Activated T-cell treated with anti-CD3 and anti-CD28 coated beads, Interleukin-2, amount 50 U/mL, for 72 hours (primary cell): ENCODE data around the gene CTDNEP1. TPM values are rescaled to one million over a fixed set of nuclear protein-coding genes. Genes with fewer than 3 reads are reported as not detected.

Experiments
- ATAC-seq, 2 donors: fragments of 150-1000 bp; cut with Tn5 transposase; replicated peaks in 1 of 2; 2 replicates each; pipeline ENCODE4 v1.10.0; 2021; ENCODE audit warnings: moderate library complexity in 2 of 2, mild to moderate bottlenecking in 1 of 2
- DNase-seq, 2 donors: peaks; one replicate each; pipeline ENCODE4 v3.0.0; 2021 to 2022; ENCODE audit warnings: mixed read lengths in 1 of 2
- H3K27ac Mint-ChIP-seq: one replicate; pipeline ENCODE4 v1.8.0; 2022; ENCODE audit warnings: mild to moderate bottlenecking, moderate library complexity, mixed read lengths
- H3K27me3 Mint-ChIP-seq: one replicate; pipeline ENCODE4 v1.8.0; 2022; ENCODE audit warnings: low read depth, mixed read lengths
- H3K36me3 Mint-ChIP-seq, 2 donors: one replicate each; pipeline ENCODE4 v1.8.0; 2022; ENCODE audit warnings: mixed read lengths in 2 of 2, mild to moderate bottlenecking in 1 of 2; ENCODE audit not compliant: insufficient read depth in 2 of 2
- H3K4me1 Mint-ChIP-seq: one replicate; pipeline ENCODE4 v1.8.0; 2022; ENCODE audit warnings: low read depth, mixed read lengths
- H3K4me3 Mint-ChIP-seq, 2 donors: one replicate each; pipeline ENCODE4 v1.8.0; 2022; ENCODE audit warnings: mild to moderate bottlenecking in 2 of 2, mixed read lengths in 2 of 2, moderate library complexity in 2 of 2
- H3K9me3 Mint-ChIP-seq, 2 donors: one replicate each; pipeline ENCODE4 v1.8.0; 2022; ENCODE audit warnings: mixed read lengths in 2 of 2
- total RNA-seq, 2 donors: library from RNA; stranded (reverse); gene quantifications; one replicate each; pipeline ENCODE4 v1.2.3, GENCODE V29; 2022

The CTDNEP1 gene
- total RNA-seq, 2 donors from 2014 or later: 184 to 186 TPM

- DNase-seq (no peak), ATAC-seq (no peak)
- peaks cover 26% of the 10 kb centered on the region for H3K4me1 Mint-ChIP-seq
- H3K4me3 Mint-ChIP-seq: no peak overlapping the region
- no peaks in the 10 kb centered on the region for H3K36me3 Mint-ChIP-seq
- no peak overlapping the region for H3K27ac Mint-ChIP-seq
- no peaks in the 10 kb centered on the region for H3K9me3 Mint-ChIP-seq
- H3K27me3 Mint-ChIP-seq: peaks cover 30% of the 10 kb centered on the region
Measured at GRCh38 chr17:7284911-7285310, 33.4 kb upstream of the CTDNEP1 start.

- no peak for ATAC-seq
- no peaks in the 10 kb centered on the region for H3K36me3 Mint-ChIP-seq
- H3K4me3 Mint-ChIP-seq: no peak overlapping the region
- no peaks in the 10 kb centered on the region for H3K9me3 Mint-ChIP-seq
- no peak for DNase-seq
- H3K27ac Mint-ChIP-seq: no peak overlapping the region
- H3K27me3 Mint-ChIP-seq: peaks cover 32% of the 10 kb centered on the region
- peaks cover 26% of the 10 kb centered on the region for H3K4me1 Mint-ChIP-seq
Measured at GRCh38 chr17:7283471-7284216, 32.1 kb upstream of the CTDNEP1 start.

GRCh38 chr17:7282752-7283321 is 31.3 kb upstream of the CTDNEP1 start:
- peaks cover 32% of the 10 kb centered on the region for H3K27me3 Mint-ChIP-seq
- H3K4me3 Mint-ChIP-seq: peak overlapping the region; percentile 40 to 86
- H3K9me3 Mint-ChIP-seq: no peaks in the 10 kb centered on the region
- H3K27ac Mint-ChIP-seq: no peak overlapping the region
- peaks cover 26% of the 10 kb centered on the region for H3K4me1 Mint-ChIP-seq
- ATAC-seq: no peak
- DNase-seq: no peak
- no peaks in the 10 kb centered on the region for H3K36me3 Mint-ChIP-seq

- ATAC-seq: no peak
- H3K4me1 Mint-ChIP-seq: peaks cover 26% of the 10 kb centered on the region
- H3K9me3 Mint-ChIP-seq: no peaks in the 10 kb centered on the region
- H3K27me3 Mint-ChIP-seq: peaks cover 32% of the 10 kb centered on the region
- DNase-seq: no peak
- H3K27ac Mint-ChIP-seq: no peak overlapping the region
- H3K36me3 Mint-ChIP-seq: no peaks in the 10 kb centered on the region
- H3K4me3 Mint-ChIP-seq: peak overlapping the region; percentile 86 to 91
Measured at GRCh38 chr17:7281953-7282751, 30.6 kb upstream of the CTDNEP1 start.

- DNase-seq: peak; percentile 89 to 91
- peak; percentile 82 for ATAC-seq
- Mint-ChIP-seq H3K9me3 (no peaks in the 10 kb centered on the region), H3K36me3 (no peaks in the 10 kb centered on the region), H3K27me3 (peaks cover 32% of the 10 kb centered on the region), H3K27ac (no peak within 1 kb of the TSS), H3K4me3 (peak within 1 kb of the TSS; percentile 86 to 91), H3K4me1 (peaks cover 26% of the 10 kb centered on the region)
Measured at GRCh38 chr17:7281074-7281952, 29.8 kb upstream of the CTDNEP1 start, which contains the start of gene SLC2A4. Gene SLC2A4, plus strand, starts transcription at chr17:7281718. Its CDS starts 217 bp downstream, at chr17:7281935.

GRCh38 chr17:7280519-7281073 is 29.1 kb upstream of the CTDNEP1 start:
- Mint-ChIP-seq H3K4me1 (peaks cover 26% of the 10 kb centered on the region), H3K36me3 (no peaks in the 10 kb centered on the region), H3K27me3 (peaks cover 32% of the 10 kb centered on the region), H3K27ac (no peak overlapping the region), H3K4me3 (peak overlapping the region; percentile 86 to 91), H3K9me3 (no peaks in the 10 kb centered on the region)
- ATAC-seq: peak; percentile 83
- DNase-seq: peak; percentile 84 to 89

- no peak for ATAC-seq
- H3K4me3 Mint-ChIP-seq: no peak overlapping the region
- H3K9me3 Mint-ChIP-seq: no peaks in the 10 kb centered on the region
- no peak overlapping the region for H3K27ac Mint-ChIP-seq
- H3K4me1 Mint-ChIP-seq: peaks cover 26% of the 10 kb centered on the region
- H3K27me3 Mint-ChIP-seq: peaks cover 32% of the 10 kb centered on the region
- H3K36me3 Mint-ChIP-seq: no peaks in the 10 kb centered on the region
- no peak for DNase-seq
Measured at GRCh38 chr17:7279448-7279847, 27.9 kb upstream of the CTDNEP1 start.

- DNase-seq (no peak), ATAC-seq (no peak)
- Mint-ChIP-seq H3K27ac (no peak overlapping the region), H3K4me1 (peaks cover 23% of the 10 kb centered on the region), H3K36me3 (peaks cover 0 to 3% of the 10 kb centered on the region in 2 donors), H3K9me3 (no peaks in the 10 kb centered on the region), H3K4me3 (no peak overlapping the region), H3K27me3 (peaks cover 21% of the 10 kb centered on the region)
Measured at GRCh38 chr17:7266784-7267183, 15.2 kb upstream of the CTDNEP1 start.

- H3K9me3 Mint-ChIP-seq: no peaks in the 10 kb centered on the region
- peak overlapping the region; percentile 58 to 82 for H3K4me3 Mint-ChIP-seq
- no peak for ATAC-seq
- no peak for DNase-seq
- H3K27me3 Mint-ChIP-seq: peaks cover 21% of the 10 kb centered on the region
- no peak overlapping the region for H3K27ac Mint-ChIP-seq
- peaks cover 0 to 3% of the 10 kb centered on the region in 2 donors for H3K36me3 Mint-ChIP-seq
- H3K4me1 Mint-ChIP-seq: peaks cover 38% of the 10 kb centered on the region
Measured at GRCh38 chr17:7263801-7264078, 12.2 kb upstream of the CTDNEP1 start.

- Mint-ChIP-seq H3K9me3 (no peaks in the 10 kb centered on the region), H3K36me3 (peaks cover 0 to 3% of the 10 kb centered on the region in 2 donors), H3K27ac (peak overlapping the region; percentile 28), H3K27me3 (peaks cover 21% of the 10 kb centered on the region), H3K4me1 (peaks cover 40% of the 10 kb centered on the region), H3K4me3 (peak overlapping the region; percentile 58 to 82)
- peak; percentile 16 to 27 for ATAC-seq
- no peak for DNase-seq
Measured at GRCh38 chr17:7262935-7263800, 11.6 kb upstream of the CTDNEP1 start.

GRCh38 chr17:7262192-7262934 is 10.8 kb upstream of the CTDNEP1 start, which contains the start of gene CLDN7:
Gene CLDN7, minus strand, starts transcription at chr17:7262478. Its CDS starts 435 bp downstream, at chr17:7262043.
- DNase-seq (no peak), ATAC-seq (peak in 1 of 2 donors; percentile 1)
- H3K4me1 Mint-ChIP-seq: peaks cover 40% of the 10 kb centered on the region
- peak within 1 kb of the TSS; percentile 28 for H3K27ac Mint-ChIP-seq
- H3K9me3 Mint-ChIP-seq: no peaks in the 10 kb centered on the region
- peak within 1 kb of the TSS; percentile 70 to 82 for H3K4me3 Mint-ChIP-seq
- H3K27me3 Mint-ChIP-seq: peaks cover 21% of the 10 kb centered on the region
- H3K36me3 Mint-ChIP-seq: peaks cover under 1 to 3% of the 10 kb centered on the region in 2 donors
